ENCODE results near the gene SUGCT.

The SUGCT gene

GRCh38 chr7:40418983-40419382, 284.2 kb downstream of the SUGCT start:
- no peak for DNase-seq

GRCh38 chr7:40419806-40420205, 285.0 kb downstream of the SUGCT start:
- DNase-seq = no peak

- no peak for DNase-seq
Measured at GRCh38 chr7:40421433-40421832, 286.6 kb downstream of the SUGCT start.

GRCh38 chr7:40425696-40426095, 290.9 kb downstream of the SUGCT start:
- no peak for DNase-seq

- DNase-seq = no peak
Measured at GRCh38 chr7:40428421-40428820, 293.6 kb downstream of the SUGCT start.

- DNase-seq = no peak
Measured at GRCh38 chr7:40429826-40430225, 295.0 kb downstream of the SUGCT start.

GRCh38 chr7:40432046-40432445, 297.2 kb downstream of the SUGCT start:
- DNase-seq = no peak

GRCh38 chr7:40436710-40437109, 301.9 kb downstream of the SUGCT start:
- DNase-seq = no peak

GRCh38 chr7:40437498-40437897, 302.7 kb downstream of the SUGCT start:
- no peak for DNase-seq

- DNase-seq = no peak
Measured at GRCh38 chr7:40437936-40438634, 303.3 kb downstream of the SUGCT start.

- no peak for DNase-seq
Measured at GRCh38 chr7:40439686-40440085, 304.9 kb downstream of the SUGCT start.

- no peak for DNase-seq
Measured at GRCh38 chr7:40447345-40447744, 312.5 kb downstream of the SUGCT start.

- DNase-seq = no peak
Measured at GRCh38 chr7:40455485-40455884, 320.7 kb downstream of the SUGCT start.

GRCh38 chr7:40457776-40458480, 323.1 kb downstream of the SUGCT start:
- DNase-seq = no peak

GRCh38 chr7:40463446-40463845, 328.6 kb downstream of the SUGCT start:
- no peak for DNase-seq

GRCh38 chr7:40468891-40469864, 334.4 kb downstream of the SUGCT start:
- no peak for DNase-seq

- DNase-seq = no peak
Measured at GRCh38 chr7:40470091-40470592, 335.3 kb downstream of the SUGCT start.

GRCh38 chr7:40470817-40471216, 336.0 kb downstream of the SUGCT start:
- DNase-seq = no peak

GRCh38 chr7:40471891-40472290, 337.1 kb downstream of the SUGCT start:
- DNase-seq = no peak

- DNase-seq = no peak
Measured at GRCh38 chr7:40474790-40475680, 340.2 kb downstream of the SUGCT start.

- DNase-seq = no peak
Measured at GRCh38 chr7:40475681-40475982, 340.8 kb downstream of the SUGCT start.

- DNase-seq = no peak
Measured at GRCh38 chr7:40477094-40477493, 342.3 kb downstream of the SUGCT start.
